K562 (cell line): ENCODE results near the gene SERTAD3. TPM values are rescaled to one million over a fixed set of nuclear protein-coding genes. Genes with fewer than 3 reads are reported as not detected.

Experiments
- ARID3A ChIP-seq: IDR thresholded peaks from 2 replicates; pipeline ENCODE4 v1.6.1; 2012; ENCODE audit warnings: low read depth, low read length, improper control_type of control experiment, borderline replicate concordance
- E2F6 ChIP-seq, 2 experiments: IDR thresholded peaks; 2 replicates each; pipeline ENCODE4 v1.6.1; 2011; ENCODE audit warnings: borderline replicate concordance in 1 of 2, control low read depth in 1 of 2, low read depth in 1 of 2, low read length in 1 of 2, mild to moderate bottlenecking in 1 of 2, mixed read lengths in 1 of 2, moderate library complexity in 1 of 2; ENCODE audit not compliant: insufficient read depth in 1 of 2, insufficient read length in 1 of 2, poor library complexity in 1 of 2, severe bottlenecking in 1 of 2; ENCODE audit errors: extremely low read depth in 1 of 2
- EGR1 ChIP-seq: fragments of 450-650 bp; conservative IDR thresholded peaks from 2 replicates; pipeline ENCODE4 v1.6.1; 2017; ENCODE audit warnings: mild to moderate bottlenecking
- ETV5 ChIP-seq: sonication (generic); formaldehyde crosslinking; IDR thresholded peaks from 2 replicates; pipeline ENCODE4 v1.4.0; 2020; ENCODE audit warnings: low read depth, mild to moderate bottlenecking, missing genetic modification reagents
- GATAD2A ChIP-seq: fragments of 450-650 bp; IDR thresholded peaks from 2 replicates; pipeline ENCODE4 v1.6.1; 2017
- GATAD2B ChIP-seq: fragments of 450-650 bp; IDR thresholded peaks from 2 replicates; pipeline ENCODE4 v1.6.1; 2017; ENCODE audit warnings: mild to moderate bottlenecking, borderline replicate concordance
- GTF3C2 ChIP-seq: IDR thresholded peaks from 3 replicates; pipeline ENCODE4 v1.6.1; 2011; ENCODE audit warnings: borderline replicate concordance, mild to moderate bottlenecking, moderate library complexity; ENCODE audit not compliant: insufficient read length; ENCODE audit errors: extremely low read depth
- LCOR ChIP-seq: sonication (generic); formaldehyde crosslinking; IDR thresholded peaks from 2 replicates; pipeline ENCODE4 v1.8.0; 2022; ENCODE audit warnings: mild to moderate bottlenecking, missing genetic modification reagents
- NFIC ChIP-seq: fragments of 450-650 bp; IDR thresholded peaks from 2 replicates; pipeline ENCODE4 v1.6.1; 2017; ENCODE audit warnings: mild to moderate bottlenecking, inconsistent platforms
- NR2F6 ChIP-seq: fragments of 450-650 bp; formaldehyde crosslinking; IDR thresholded peaks from 2 replicates; pipeline ENCODE4 v1.4.0; 2020; ENCODE audit warnings: mild to moderate bottlenecking
- PHF20 ChIP-seq: fragments of 450-650 bp; IDR thresholded peaks from 2 replicates; pipeline ENCODE4 v1.6.1; 2018; ENCODE audit not compliant: partially characterized antibody
- POLR2AphosphoS2 ChIP-seq: IDR thresholded peaks from 2 replicates; pipeline ENCODE4 v1.6.1; 2012; ENCODE audit warnings: low read length, improper control_type of control experiment
- PTRF ChIP-seq: fragments of 450-650 bp; IDR thresholded peaks from 2 replicates; pipeline ENCODE4 v1.6.1; 2016; ENCODE audit warnings: mild to moderate bottlenecking, missing genetic modification characterization, missing compliant biosample characterization
- RNF219 ChIP-seq: fragments of 250-450 bp; sonication (Bioruptor Pico); IDR thresholded peaks from 2 replicates; pipeline ENCODE4 v1.5.0; 2022; ENCODE audit warnings: mild to moderate bottlenecking
- TCF3 ChIP-seq: sonication (generic); formaldehyde crosslinking; IDR thresholded peaks from 2 replicates; pipeline ENCODE4 v1.4.0; 2020; ENCODE audit warnings: mild to moderate bottlenecking, missing genetic modification reagents
- ZNF134 ChIP-seq: fragments of 250-450 bp; sonication (Bioruptor Pico); conservative IDR thresholded peaks from 2 replicates; pipeline ENCODE4 v1.4.0; 2020
- ZNF146 ChIP-seq: IDR thresholded peaks from one replicate; pipeline ENCODE4 v1.6.1; 2018; ENCODE audit warnings: missing compliant biosample characterization; ENCODE audit not compliant: unreplicated experiment
- polyA plus RNA-seq, 8 experiments: library from polyadenylated mRNA; depleted of rRNA in 4 of 8; stranded (reverse) in 5 of 8; unstranded in 3 of 8; fragments of >200 nt; fragmentation: Nextera tagmentation in 2 of 8; fragmentation: Illumina TruSeq in 1 of 8; extraction: Ambion mirVana in 2 of 8; extraction: Trizol in 1 of 8; gene quantifications; 2 replicates each; pipeline versions ENCODE4 v1.2.1 to v1.2.3, GENCODE V29; 2011 to 2014; ENCODE audit warnings: inconsistent platforms in 1 of 8, missing spikeins in 1 of 8
- total RNA-seq, 7 experiments: library from RNA; depleted of rRNA in 6 of 7; stranded (reverse); fragments of >200 nt in 6 of 7; fragmentation: Illumina TruSeq in 2 of 7; extraction: Trizol in 2 of 7; gene quantifications; 2 replicates each; pipeline versions ENCODE4 v1.2.1 to v1.2.3, GENCODE V29; 2011 to 2021; ENCODE audit warnings: low replicate concordance in 1 of 7
- TF ChIP-seq, protein P1 (sequence below), 3 experiments: fragments of 200-800 bp in 1 of 3; sonication (Bioruptor generic) in 1 of 3; sonication (generic) in 1 of 3; formaldehyde crosslinking in 1 of 3; IDR thresholded peaks; 2 replicates each; pipeline versions ENCODE4 v1.6.1 to v1.8.0; 2016 to 2022; ENCODE audit warnings: mild to moderate bottlenecking in 2 of 3, missing compliant biosample characterization in 2 of 3, missing genetic modification characterization in 2 of 3, missing genetic modification reagents in 1 of 3

The SERTAD3 gene
- total and polyA plus RNA-seq, 9 of the 15 experiments (the other 6 are each of a cell fraction or from before 2014, with no cell fraction given), result 5.4 to 28.9 (median 17.5) TPM

- TF ChIP-seq PHF20 (no peak), ARID3A (no peak), E2F6 (IDR thresholded peaks at IDR 0.05; ENCODE audit: borderline replicate concordance in 1 of 2, extremely low read depth in 1 of 2, insufficient read depth in 1 of 2, insufficient read length in 1 of 2, low read depth in 1 of 2, low read length in 1 of 2, poor library complexity in 1 of 2, severe bottlenecking in 1 of 2) (peak; percentile 73 to 78), GTF3C2 (no peak), GATAD2B (no peak), TCF3 (CRISPR knock-in tag) (0 out of 2 replicates have a peak, but pooled peaks have one; percentile 21), NFIC (0 out of 2 replicates have a peak, but pooled peaks have one; percentile 18), RNF219 (CRISPR knock-in tag) (no peak), EGR1 (peak; percentile 88), ETV5 (CRISPR knock-in tag) (peak; percentile 44; the same call in 1 of the 2 replicates), GATAD2A (peak; percentile 79; the same call in 1 of the 2 replicates), LCOR (CRISPR knock-in tag) (peak; percentile 65; the same call in 1 of the 2 replicates), ZNF146 (CRISPR knock-in tag) (no peak), PTRF (no peak), ZNF134 (CRISPR knock-in tag) (peak; percentile 64; the same call in 1 of the 2 replicates), NR2F6 (CRISPR knock-in tag) (no peak), POLR2AphosphoS2 (peak; percentile 79; the same call in 1 of the 2 replicates)
- TF ChIP-seq, protein P1, sequence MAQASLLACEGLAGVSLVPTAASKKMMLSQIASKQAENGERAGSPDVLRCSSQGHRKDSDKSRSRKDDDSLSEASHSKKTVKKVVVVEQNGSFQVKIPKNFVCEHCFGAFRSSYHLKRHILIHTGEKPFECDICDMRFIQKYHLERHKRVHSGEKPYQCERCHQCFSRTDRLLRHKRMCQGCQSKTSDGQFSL (CRISPR knock-in tag; IDR thresholded peaks at IDR 0.05), result peak; percentile 98
- TF ChIP-seq, protein P1 (tag; IDR thresholded peaks at IDR 0.05), result peak in 1 of 2 experiments; percentile 84; a peak in 2 of 4 replicates
These were observed 21.6 kb upstream of the SERTAD3 start, which contains the start of gene BLVRB (continued) for GRCh38 chr19:40465557-40466218.
